Epithelial cell of proximal tubule (primary cell): ENCODE measurements around the gene CDK4. TPM values are rescaled to one million over a fixed set of nuclear protein-coding genes. Genes with fewer than 3 reads are reported as not detected.

Experiments used
- DNase-seq: peaks from one replicate; pipeline ENCODE4 v3.0.0-alpha.2; 2011; ENCODE audit warnings: low read depth
- H3K4me3 ChIP-seq: 2 replicates; pipeline ENCODE4 v1.5.1; 2011; ENCODE audit warnings: low read depth, mild to moderate bottlenecking, low read length
- CTCF ChIP-seq: conservative IDR thresholded peaks from 2 replicates; pipeline ENCODE4 v1.5.1; 2012; ENCODE audit warnings: low read depth, mild to moderate bottlenecking, low read length
- total RNA-seq: library from RNA; depleted of rRNA; stranded (reverse); fragments of >200 nt; gene quantifications from 2 replicates; pipeline ENCODE4 v1.2.3, GENCODE V29; 2015

CDK4 gene
- total RNA-seq, 1 donor from 2014 or later: 178 TPM

- H3K4me3 ChIP-seq: peak overlapping the region; percentile 95
- no peak for DNase-seq
- no peak for TF ChIP-seq CTCF
Observed at GRCh38 chr12:57783466-57783801, 31.3 kb upstream of the CDK4 start.

DNA sequence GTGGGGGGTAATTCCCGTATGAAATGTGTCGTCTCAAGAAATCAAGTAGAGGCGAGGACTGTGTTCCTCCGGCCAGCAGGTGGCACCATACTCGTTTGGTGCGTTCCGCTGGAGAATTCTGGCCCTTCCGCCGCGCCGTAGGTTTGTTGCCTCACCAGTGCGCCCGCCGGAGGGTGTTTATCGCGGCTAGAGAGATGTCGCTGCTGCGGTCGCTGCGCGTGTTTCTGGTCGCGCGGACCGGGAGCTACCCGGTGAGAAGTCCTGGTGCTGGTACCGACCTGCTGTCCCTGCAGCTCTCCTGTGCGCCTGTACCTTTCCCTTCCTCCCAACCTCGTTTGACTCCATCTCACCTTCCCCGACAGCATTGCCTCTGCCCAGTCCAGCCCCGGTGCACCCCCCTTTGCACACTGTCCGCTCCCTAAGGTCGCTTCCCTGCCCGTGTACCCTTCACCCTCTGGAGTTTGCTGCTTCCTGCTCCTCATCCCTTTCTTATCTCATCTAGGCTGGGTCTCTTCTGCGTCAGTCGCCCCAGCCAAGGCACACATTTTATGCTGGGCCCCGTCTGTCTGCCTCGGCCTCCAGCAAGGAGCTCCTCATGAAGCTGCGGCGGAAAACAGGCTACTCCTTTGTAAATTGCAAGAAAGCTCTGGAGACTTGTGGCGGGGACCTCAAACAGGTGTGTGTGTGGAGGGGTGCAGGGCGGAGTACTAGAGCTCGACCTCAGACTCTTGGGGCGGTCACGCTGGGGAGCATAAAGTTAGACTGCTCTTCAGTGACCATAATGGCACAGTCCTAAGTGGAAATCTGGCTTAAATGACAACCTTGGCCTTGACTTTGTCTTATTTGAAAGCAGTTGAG is 30.7 kb upstream of the CDK4 start, which contains the start of gene TSFM:
TSFM (plus strand) TSS at position 180 of the 858 bp plus-strand sequence; CDS start at position 195, 15 bp downstream.
- H3K4me3 ChIP-seq: peak within 1 kb of the TSS; percentile 95
- peak; percentile 42 for DNase-seq
- peak; percentile 90 for TF ChIP-seq CTCF

- no peak for TF ChIP-seq CTCF
- no peak for DNase-seq
Observed at GRCh38 chr12:57782243-57782607, 30.1 kb upstream of the CDK4 start.

DNA sequence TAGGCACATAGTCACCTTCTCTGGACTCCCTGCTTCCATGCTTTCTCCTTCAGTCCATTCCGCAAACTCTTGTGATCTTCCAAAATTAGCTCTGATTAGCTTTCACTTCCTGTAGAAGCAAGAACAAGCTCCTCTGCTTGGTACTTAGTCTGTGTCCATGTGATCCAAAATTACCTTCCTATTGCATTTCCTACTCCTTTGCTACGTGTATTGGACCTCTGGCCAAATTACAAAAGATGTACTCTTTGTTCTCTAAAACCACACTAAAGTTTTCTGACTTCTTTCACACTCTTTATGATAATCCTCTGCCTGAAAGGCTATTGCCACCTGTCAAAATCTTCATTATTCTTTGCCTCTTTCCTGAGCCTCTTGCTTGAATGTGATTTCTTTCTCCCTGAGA is 29.7 kb upstream of the CDK4 start:
- no peak overlapping the region for H3K4me3 ChIP-seq
- no peak for DNase-seq
- no peak for TF ChIP-seq CTCF

More at GRCh38 chr12:57782243-57782607, 30.1 kb upstream of the CDK4 start:
- H3K4me3 ChIP-seq: peak overlapping the region; percentile 95

DNA sequence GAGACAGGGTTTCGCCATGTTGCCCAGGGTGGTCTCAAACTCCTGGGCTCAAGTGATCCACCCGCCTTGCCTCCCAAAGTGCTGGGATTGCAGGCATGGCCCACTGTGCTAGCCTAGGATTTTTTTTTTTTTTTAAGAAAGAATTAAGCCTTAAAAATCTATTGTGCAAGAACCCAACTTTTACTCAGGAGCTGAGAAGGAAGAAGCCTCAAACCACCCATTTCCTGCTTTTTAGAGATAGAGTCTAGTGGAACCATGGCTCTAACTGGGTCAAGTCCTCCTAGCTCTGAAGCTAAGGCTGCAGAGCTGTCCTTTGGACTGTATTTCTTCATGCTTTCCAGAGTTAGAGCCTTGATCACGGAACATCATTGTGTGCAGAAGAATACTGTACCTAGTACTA is 29.1 kb upstream of the CDK4 start:
- no peak overlapping the region for H3K4me3 ChIP-seq
- TF ChIP-seq CTCF: no peak
- no peak for DNase-seq

GRCh38 chr12:57780284-57780897 is 28.3 kb upstream of the CDK4 start:
- TF ChIP-seq CTCF: no peak

GRCh38 chr12:57779736-57780135 is 27.6 kb upstream of the CDK4 start:
- TF ChIP-seq CTCF: no peak
- no peak overlapping the region for H3K4me3 ChIP-seq
- peak; percentile 67 for DNase-seq

More at GRCh38 chr12:57780284-57780897, 28.3 kb upstream of the CDK4 start:
- H3K4me3 ChIP-seq: no peak overlapping the region
- no peak for DNase-seq
